Transverse colon (tissue), 4 donors: ENCODE data around the gene MSI2. TPM values are rescaled to one million over a fixed set of nuclear protein-coding genes. Genes with fewer than 3 reads are reported as not detected.
"Not testable (repeated sequence)": the region's sequence is repeated elsewhere in the genome, so short reads cannot be mapped to it uniquely, and the experiment has no call there.

Experiments
- DNase-seq: peaks from one replicate; pipeline ENCODE4 v3.0.0-alpha.2; 2019
- H3K27ac ChIP-seq, 4 donors: fragments of 200-600 bp; sonication (generic); 2 replicates each; pipeline ENCODE4 v1.5.1; 2016 to 2018; ENCODE audit warnings: inconsistent platforms in 4 of 4
- H3K27me3 ChIP-seq: fragments of 200-600 bp; sonication (generic); 2 replicates; pipeline ENCODE4 v1.5.1; 2017; ENCODE audit warnings: inconsistent platforms
- H3K36me3 ChIP-seq, 4 donors: fragments of 200-600 bp; sonication (generic); 2 replicates each; pipeline ENCODE4 v1.5.1; 2017 to 2019; ENCODE audit warnings: inconsistent platforms in 4 of 4
- H3K4me1 ChIP-seq, 4 donors: fragments of 200-600 bp; sonication (generic); 2 replicates each; pipeline ENCODE4 v1.5.1; 2017 to 2020; ENCODE audit warnings: inconsistent platforms in 4 of 4
- H3K4me3 ChIP-seq, 4 donors: fragments of 200-600 bp; sonication (generic); 1 replicate in 1 of 4; 2 replicates in 3 of 4; pipeline versions ENCODE4 v1.5.1 to v1.6.1; 2017 to 2019; ENCODE audit warnings: inconsistent platforms in 4 of 4
- H3K9me3 ChIP-seq, 2 donors: fragments of 200-600 bp; sonication (generic); 2 replicates each; pipeline ENCODE4 v1.5.1; 2017 to 2019; ENCODE audit warnings: inconsistent platforms in 2 of 2
- CTCF ChIP-seq, 5 experiments: fragments of 200-600 bp in 3 of 5; fragments of 450-650 bp in 2 of 5; sonication (generic) in 3 of 5; IDR thresholded peaks; 1 replicate in 2 of 5; 2 replicates in 3 of 5; pipeline ENCODE4 v1.5.1; 2016 to 2017; ENCODE audit warnings: antibody characterized with exemption in 5 of 5, inconsistent platforms in 3 of 5, mild to moderate bottlenecking in 2 of 5, moderate library complexity in 1 of 5
- EP300 ChIP-seq: sonication (generic); formaldehyde crosslinking; IDR thresholded peaks from one replicate; pipeline ENCODE4 v1.6.1; 2017; ENCODE audit warnings: antibody characterized with exemption, low read depth
- POLR2A ChIP-seq: fragments of 450-650 bp; IDR thresholded peaks from one replicate; pipeline ENCODE4 v1.6.1; 2016; ENCODE audit warnings: antibody characterized with exemption, mild to moderate bottlenecking, moderate library complexity
- POLR2AphosphoS5 ChIP-seq, 3 donors: sonication (generic); formaldehyde crosslinking; IDR thresholded peaks; one replicate each; pipeline ENCODE4 v1.6.1; 2016; ENCODE audit warnings: antibody characterized with exemption in 3 of 3
- WGBS, 2 donors: methylation state at CpG; one replicate each; pipeline ENCODE4 v1.1.5; 2018; ENCODE audit warnings: low coverage in 1 of 2; 5-methylcytosine and 5-hydroxymethylcytosine counted together
- in situ Hi-C, 4 donors: fragments of 200-750 bp; cut with MboI; loops; one replicate each; pipeline versions ENCODE4 v1.15.0 to v1.15.1; 2017; ENCODE audit warnings: low sequenced_read_pairs in 3 of 4, low pct_ligation_motif_present in 1 of 4, low pct_unique_long_range_greater_than_20kb in 1 of 4
- intact Hi-C: fragments of 100-400 bp; cut with DNase I; formaldehyde crosslinking; loops from one replicate; pipeline ENCODE4 v1.15.1; 2023; ENCODE audit warnings: low total_unique reads
- total RNA-seq, 4 donors: library from RNA; depleted of rRNA; stranded (reverse); fragments of >200 nt; gene quantifications; one replicate each; pipeline ENCODE4 v1.1.0, GENCODE V29; 2016

MSI2 gene
- total RNA-seq, 4 donors from 2014 or later: 20.6 to 36.0 (median 29.3) TPM

- no peaks in the 10 kb centered on the region for H3K27me3 ChIP-seq
- TF ChIP-seq POLR2A (no peak), POLR2AphosphoS5 (IDR thresholded peaks at IDR 0.05) (no peak), EP300 (no peak), CTCF (IDR thresholded peaks at IDR 0.05) (no peak)
- H3K36me3 ChIP-seq: peaks cover 0 to 6% (median 0%) of the 10 kb centered on the region in 4 donors
- H3K9me3 ChIP-seq: no peaks in the 10 kb centered on the region
- intact Hi-C loops (no loop called here), in situ Hi-C loops (no loop called here)
- no peak overlapping the region for H3K4me3 ChIP-seq
- no peak for DNase-seq
- no peak overlapping the region for H3K27ac ChIP-seq
- 63 to 83% methylated on average over 4 of the region's 4 CpGs for WGBS, 2 donors
- peaks cover 0 to 11% (median 7%) of the 10 kb centered on the region in 4 donors for H3K4me1 ChIP-seq
Measured at GRCh38 chr17:57296231-57296630, 39.9 kb downstream of the MSI2 start.

GRCh38 chr17:57299176-57299575 is 42.9 kb downstream of the MSI2 start:
- Histone ChIP-seq H3K9me3 (no peaks in the 10 kb centered on the region), H3K27ac (no peak overlapping the region), H3K4me1 (peaks cover 0 to 11% (median 7%) of the 10 kb centered on the region in 4 donors), H3K4me3 (no peak overlapping the region), H3K27me3 (no peaks in the 10 kb centered on the region), H3K36me3 (peaks cover 0 to 6% (median 0%) of the 10 kb centered on the region in 4 donors)
- TF ChIP-seq POLR2A (no peak), POLR2AphosphoS5 (IDR thresholded peaks at IDR 0.05) (no peak), EP300 (no peak), CTCF (IDR thresholded peaks at IDR 0.05) (no peak)
- intact Hi-C loops (no loop called here), in situ Hi-C loops (no loop called here)
- 96% methylated on average over 3 to 7 of the region's 7 CpGs for WGBS, 2 donors
- DNase-seq: no peak

GRCh38 chr17:57300592-57300991 is 44.3 kb downstream of the MSI2 start:
- H3K36me3 ChIP-seq, H3K4me1 ChIP-seq, H3K27me3 ChIP-seq, H3K4me3 ChIP-seq, DNase-seq, intact Hi-C loops, H3K9me3 ChIP-seq, in situ Hi-C loops, H3K27ac ChIP-seq: not testable (repeated sequence)
- 92 to 98% methylated on average over 4 to 7 of the region's 7 CpGs for WGBS, 2 donors

GRCh38 chr17:57302690-57303465 is 46.6 kb downstream of the MSI2 start:
- H3K4me1 ChIP-seq: no peaks in the 10 kb centered on the region
- no peaks in the 10 kb centered on the region for H3K27me3 ChIP-seq
- TF ChIP-seq POLR2AphosphoS5 (IDR thresholded peaks at IDR 0.05) (no peak), POLR2A (no peak), CTCF (IDR thresholded peaks at IDR 0.05) (no peak), EP300 (no peak)
- H3K27ac ChIP-seq: no peak overlapping the region
- H3K4me3 ChIP-seq: no peak overlapping the region
- intact Hi-C loops: no loop called here
- 87 to 90% methylated on average over 9 to 10 of the region's 10 CpGs for WGBS, 2 donors
- DNase-seq: no peak
- peaks cover 0 to under 1% (median 0%) of the 10 kb centered on the region in 4 donors for H3K36me3 ChIP-seq
- in situ Hi-C loops: no loop called here
- no peaks in the 10 kb centered on the region for H3K9me3 ChIP-seq
